Testis (tissue), 2 donors: ENCODE data around the gene CLIC3.

Source experiments
- POLR2A ChIP-seq: fragments of 450-650 bp; IDR thresholded peaks from one replicate; pipeline ENCODE4 v1.6.1; 2017; ENCODE audit warnings: antibody characterized with exemption, mild to moderate bottlenecking, moderate library complexity
- TF ChIP-seq, protein P1 (sequence below), 3 experiments: fragments of 450-650 bp in 2 of 3; fragments of 200-600 bp in 1 of 3; sonication (generic) in 1 of 3; IDR thresholded peaks; one replicate each; pipeline ENCODE4 v1.5.1; 2016 to 2019; ENCODE audit warnings: antibody characterized with exemption in 3 of 3, mild to moderate bottlenecking in 2 of 3, moderate library complexity in 1 of 3

DNA sequence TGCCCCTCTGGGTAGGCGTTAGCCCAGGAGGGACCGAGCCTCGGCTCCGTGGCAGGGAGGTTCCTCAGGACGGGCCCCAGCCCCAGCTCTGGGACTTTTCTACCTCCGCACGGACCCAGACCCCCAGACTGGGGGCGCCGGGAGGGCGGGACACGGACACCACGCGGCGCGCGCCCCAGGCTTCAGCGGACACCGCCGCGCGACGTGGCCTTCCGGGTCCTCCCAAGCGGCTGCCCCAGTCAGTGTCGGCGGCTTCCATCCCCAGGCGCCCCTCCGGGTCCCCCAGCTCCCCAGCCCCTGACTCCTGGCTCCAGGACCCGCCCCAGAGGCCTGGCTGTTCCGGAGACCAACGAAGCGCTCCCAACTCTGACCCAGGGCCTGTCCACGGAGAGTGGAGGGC is 10.5 kb downstream of the CLIC3 start:
- TF ChIP-seq, protein P1, sequence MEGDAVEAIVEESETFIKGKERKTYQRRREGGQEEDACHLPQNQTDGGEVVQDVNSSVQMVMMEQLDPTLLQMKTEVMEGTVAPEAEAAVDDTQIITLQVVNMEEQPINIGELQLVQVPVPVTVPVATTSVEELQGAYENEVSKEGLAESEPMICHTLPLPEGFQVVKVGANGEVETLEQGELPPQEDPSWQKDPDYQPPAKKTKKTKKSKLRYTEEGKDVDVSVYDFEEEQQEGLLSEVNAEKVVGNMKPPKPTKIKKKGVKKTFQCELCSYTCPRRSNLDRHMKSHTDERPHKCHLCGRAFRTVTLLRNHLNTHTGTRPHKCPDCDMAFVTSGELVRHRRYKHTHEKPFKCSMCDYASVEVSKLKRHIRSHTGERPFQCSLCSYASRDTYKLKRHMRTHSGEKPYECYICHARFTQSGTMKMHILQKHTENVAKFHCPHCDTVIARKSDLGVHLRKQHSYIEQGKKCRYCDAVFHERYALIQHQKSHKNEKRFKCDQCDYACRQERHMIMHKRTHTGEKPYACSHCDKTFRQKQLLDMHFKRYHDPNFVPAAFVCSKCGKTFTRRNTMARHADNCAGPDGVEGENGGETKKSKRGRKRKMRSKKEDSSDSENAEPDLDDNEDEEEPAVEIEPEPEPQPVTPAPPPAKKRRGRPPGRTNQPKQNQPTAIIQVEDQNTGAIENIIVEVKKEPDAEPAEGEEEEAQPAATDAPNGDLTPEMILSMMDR (IDR thresholded peaks at IDR 0.05), result no peak
- no peak for TF ChIP-seq POLR2A
